Measurements from ENCODE around the gene FOXN4. TPM values are rescaled to one million over a fixed set of nuclear protein-coding genes. Genes with fewer than 3 reads are reported as not detected.

Gene FOXN4
- total and polyA plus RNA-seq, 2 of the 13 experiments (the other 11 are each of a cell fraction or from before 2014, with no cell fraction given): 0.11 TPM; not detected in 1

- TF ChIP-seq ZNF367 (CRISPR knock-in tag; IDR thresholded peaks at IDR 0.05; ENCODE audit: borderline replicate concordance): no peak
- TF ChIP-seq U2AF1 (optimal IDR thresholded peaks at IDR 0.05; ENCODE audit: low read depth, low read length): no peak
- no peak for TF ChIP-seq MYNN (CRISPR knock-in tag; IDR thresholded peaks at IDR 0.05; ENCODE audit: low read depth)
- peak; percentile 91 for TF ChIP-seq TBX2 (CRISPR knock-in tag; IDR thresholded peaks at IDR 0.05; ENCODE audit: borderline replicate concordance)
- peak; percentile 78 for TF ChIP-seq HOXA3 (CRISPR knock-in tag; IDR thresholded peaks at IDR 0.05)
- TF ChIP-seq HOXA9 (CRISPR knock-in tag; IDR thresholded peaks at IDR 0.05; ENCODE audit: borderline replicate concordance): no peak
- TF ChIP-seq SPEN (CRISPR knock-in tag; IDR thresholded peaks at IDR 0.05; ENCODE audit: low read depth): 0 out of 2 replicates have a peak, but pooled peaks have one; percentile 25
- no peak for TF ChIP-seq ZNF768 (CRISPR knock-in tag; IDR thresholded peaks at IDR 0.05)
- 0 out of 2 replicates have a peak, but pooled peaks have one; percentile 24 for TF ChIP-seq FOXK2 (IDR thresholded peaks at IDR 0.05)
- TF ChIP-seq, protein P1, sequence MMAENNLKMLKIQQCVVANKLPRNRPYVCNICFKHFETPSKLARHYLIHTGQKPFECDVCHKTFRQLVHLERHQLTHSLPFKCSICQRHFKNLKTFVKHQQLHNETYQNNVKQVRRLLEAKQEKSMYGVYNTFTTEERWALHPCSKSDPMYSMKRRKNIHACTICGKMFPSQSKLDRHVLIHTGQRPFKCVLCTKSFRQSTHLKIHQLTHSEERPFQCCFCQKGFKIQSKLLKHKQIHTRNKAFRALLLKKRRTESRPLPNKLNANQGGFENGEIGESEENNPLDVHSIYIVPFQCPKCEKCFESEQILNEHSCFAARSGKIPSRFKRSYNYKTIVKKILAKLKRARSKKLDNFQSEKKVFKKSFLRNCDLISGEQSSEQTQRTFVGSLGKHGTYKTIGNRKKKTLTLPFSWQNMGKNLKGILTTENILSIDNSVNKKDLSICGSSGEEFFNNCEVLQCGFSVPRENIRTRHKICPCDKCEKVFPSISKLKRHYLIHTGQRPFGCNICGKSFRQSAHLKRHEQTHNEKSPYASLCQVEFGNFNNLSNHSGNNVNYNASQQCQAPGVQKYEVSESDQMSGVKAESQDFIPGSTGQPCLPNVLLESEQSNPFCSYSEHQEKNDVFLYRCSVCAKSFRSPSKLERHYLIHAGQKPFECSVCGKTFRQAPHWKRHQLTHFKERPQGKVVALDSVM (CRISPR knock-in tag; IDR thresholded peaks at IDR 0.05): no peak
- TF ChIP-seq ZSCAN12 (CRISPR knock-in tag; IDR thresholded peaks at IDR 0.05): no peak
- TF ChIP-seq ZNF501 (CRISPR knock-in tag; IDR thresholded peaks at IDR 0.05): no peak
- no peak for TF ChIP-seq RFX3 (CRISPR knock-in tag; IDR thresholded peaks at IDR 0.05)
- TF ChIP-seq MXI1 (IDR thresholded peaks at IDR 0.05; ENCODE audit: borderline replicate concordance, low read depth, low read length): no peak
- TF ChIP-seq, protein P2, sequence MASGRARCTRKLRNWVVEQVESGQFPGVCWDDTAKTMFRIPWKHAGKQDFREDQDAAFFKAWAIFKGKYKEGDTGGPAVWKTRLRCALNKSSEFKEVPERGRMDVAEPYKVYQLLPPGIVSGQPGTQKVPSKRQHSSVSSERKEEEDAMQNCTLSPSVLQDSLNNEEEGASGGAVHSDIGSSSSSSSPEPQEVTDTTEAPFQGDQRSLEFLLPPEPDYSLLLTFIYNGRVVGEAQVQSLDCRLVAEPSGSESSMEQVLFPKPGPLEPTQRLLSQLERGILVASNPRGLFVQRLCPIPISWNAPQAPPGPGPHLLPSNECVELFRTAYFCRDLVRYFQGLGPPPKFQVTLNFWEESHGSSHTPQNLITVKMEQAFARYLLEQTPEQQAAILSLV (CRISPR knock-in tag; IDR thresholded peaks at IDR 0.05; ENCODE audit: borderline replicate concordance): peak; percentile 55; the same call in 1 of the 2 replicates
- peak; percentile 52 for TF ChIP-seq ZNF883 (CRISPR knock-in tag; IDR thresholded peaks at IDR 0.05; ENCODE audit: not compliant biosample characterization)
- TF ChIP-seq BRF2 (CRISPR knock-in tag; IDR thresholded peaks at IDR 0.05): no peak
- no peak for TF ChIP-seq ARID2 (CRISPR knock-in tag; IDR thresholded peaks at IDR 0.05; ENCODE audit: borderline replicate concordance)
- TF ChIP-seq FOXP1 (IDR thresholded peaks at IDR 0.05): peak; percentile 51; the same call in 1 of the 2 replicates
- TF ChIP-seq FOXP1 (CRISPR knock-in tag; IDR thresholded peaks at IDR 0.05): peak; percentile 71; the same call in 1 of the 2 replicates
- no peak for TF ChIP-seq ZNF790 (CRISPR knock-in tag; IDR thresholded peaks at IDR 0.05; ENCODE audit: borderline replicate concordance)
- TF ChIP-seq DR1 (CRISPR knock-in tag; IDR thresholded peaks at IDR 0.05): no peak
- TF ChIP-seq SYNCRIP (IDR thresholded peaks at IDR 0.05; ENCODE audit: insufficient read depth, low read depth, low read length): no peak
- TF ChIP-seq REPIN1 (CRISPR knock-in tag; IDR thresholded peaks at IDR 0.05; ENCODE audit: borderline replicate concordance, low read depth): peak; percentile 48; the same call in 1 of the 2 replicates
- TF ChIP-seq ZNF354B (CRISPR knock-in tag; IDR thresholded peaks at IDR 0.05): no peak
Measured at GRCh38 chr12:109277899-109278762, 31.0 kb downstream of the FOXN4 start (continued).
